Cortex of kidney (tissue), 1 donor: ENCODE measurements around the gene FARS2.
"Not testable (repeated sequence)": the region's sequence is repeated elsewhere in the genome, so short reads cannot be mapped to it uniquely, and the experiment has no call there.

Experiments
- DNase-seq: peaks from one replicate; lab custom pipeline; 2025; lab: John Stamatoyannopoulos, UW

FARS2 gene

DNA sequence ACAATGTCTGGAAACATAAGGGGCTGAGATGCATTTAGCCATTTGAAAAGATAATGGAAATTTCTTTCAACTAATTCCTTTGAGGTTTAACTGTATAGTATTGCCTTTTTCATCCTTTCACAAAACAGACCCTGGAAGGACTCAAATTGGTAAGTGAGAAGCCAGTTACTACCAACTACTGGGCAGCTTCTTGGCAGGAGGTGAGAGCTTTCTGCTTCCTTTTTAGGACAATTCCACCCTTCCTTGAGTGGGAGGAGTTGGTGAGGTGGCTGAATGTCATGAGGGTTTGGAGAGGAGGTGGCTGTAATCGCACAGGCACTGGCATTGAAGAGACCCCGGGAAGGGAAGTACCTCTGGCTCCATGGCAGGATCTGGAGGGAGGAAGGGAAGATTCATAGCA is 404.4 kb downstream of the FARS2 start:
- DNase-seq: no peak

DNA sequence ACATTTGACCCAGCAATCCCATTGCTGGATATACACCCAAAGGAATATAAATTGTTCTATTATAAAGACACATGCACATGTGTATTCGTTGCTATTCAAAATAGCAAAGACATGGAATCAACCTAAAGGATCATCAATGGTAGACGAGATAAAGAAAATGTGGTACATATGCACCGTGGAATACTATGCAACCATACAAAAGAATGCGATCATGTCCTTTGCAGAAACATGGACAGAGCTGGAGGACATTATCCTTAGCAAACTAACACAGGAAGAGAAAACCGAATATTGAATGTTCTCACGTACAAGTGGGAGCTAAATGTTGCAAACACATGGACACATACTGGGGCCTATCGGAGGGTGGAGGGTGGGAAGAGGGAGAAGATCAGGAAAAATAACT is 405.4 kb downstream of the FARS2 start:
- no peak for DNase-seq

DNA sequence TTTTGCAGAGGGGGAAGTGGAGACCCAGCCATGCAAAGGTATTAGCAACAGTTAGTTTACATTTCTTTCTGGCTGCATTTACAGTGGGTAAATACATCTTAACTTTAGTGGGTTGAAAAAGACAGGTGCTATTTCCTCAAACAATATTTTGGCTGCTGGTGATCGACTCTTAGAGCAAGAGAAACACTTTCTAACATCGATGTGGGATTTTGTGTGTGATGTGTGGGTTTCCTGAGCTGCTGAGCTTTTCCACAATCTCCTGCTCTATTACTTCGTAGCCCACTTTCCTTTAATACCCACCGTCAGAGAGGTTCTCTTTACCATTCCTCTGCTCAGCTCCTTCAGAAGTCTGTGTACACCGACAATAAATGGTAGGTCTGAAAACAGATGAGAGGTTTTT is 406.4 kb downstream of the FARS2 start:
- DNase-seq: no peak

DNA sequence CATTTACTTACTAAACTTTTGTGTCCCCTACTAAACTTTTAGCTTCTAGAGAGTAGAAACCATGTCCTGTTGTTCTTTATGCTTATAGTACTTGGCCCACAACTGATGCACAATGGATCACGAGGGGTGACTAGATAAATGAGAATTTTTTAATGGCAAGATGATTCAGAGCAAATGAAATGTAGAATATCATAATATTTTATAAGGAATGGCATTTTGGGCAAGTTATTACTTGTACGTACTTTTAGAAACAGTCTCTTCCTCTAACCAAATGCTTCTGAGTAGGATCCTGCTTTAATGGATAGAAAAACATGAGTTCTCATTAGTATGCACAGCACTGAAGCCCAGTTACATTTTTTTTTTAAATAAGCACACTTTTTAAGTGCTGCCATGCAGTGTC is 409.1 kb downstream of the FARS2 start:
- DNase-seq: no peak

DNA sequence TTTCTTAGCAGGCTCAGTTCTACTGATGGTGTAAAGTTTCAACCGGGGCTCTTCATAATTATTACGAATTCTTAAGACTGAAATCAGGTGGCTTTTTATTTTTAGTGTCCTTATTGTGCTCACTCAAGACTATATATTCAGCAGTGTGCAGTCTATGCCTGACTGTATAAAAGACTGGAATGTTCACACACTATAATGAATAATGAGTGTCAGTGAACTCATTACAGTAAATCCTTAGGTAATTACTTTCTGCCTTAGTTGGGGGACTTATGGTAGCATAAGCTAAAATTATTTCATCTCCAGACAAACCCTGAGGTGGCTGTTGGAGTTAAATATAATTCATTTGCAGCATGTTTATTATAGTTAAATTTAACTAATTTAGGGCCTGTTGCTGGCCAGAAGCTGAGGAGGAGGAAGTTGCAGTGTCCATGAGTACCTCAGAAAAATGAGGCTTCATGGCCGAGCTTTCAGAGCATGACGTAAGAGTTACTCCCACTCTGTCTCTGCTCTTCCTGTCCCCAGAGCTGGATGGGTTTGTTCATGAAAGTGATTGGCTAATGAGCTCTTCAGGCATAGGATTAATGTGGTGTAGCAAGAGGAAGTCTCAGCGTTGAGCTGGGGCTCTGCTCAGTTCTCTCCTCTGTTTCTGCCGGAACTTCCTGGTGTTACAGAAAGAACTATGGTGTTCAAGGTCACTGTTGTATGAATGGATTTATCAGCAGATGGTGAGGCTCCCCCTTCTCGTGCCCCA is 409.7 kb downstream of the FARS2 start:
- no peak for DNase-seq

DNA sequence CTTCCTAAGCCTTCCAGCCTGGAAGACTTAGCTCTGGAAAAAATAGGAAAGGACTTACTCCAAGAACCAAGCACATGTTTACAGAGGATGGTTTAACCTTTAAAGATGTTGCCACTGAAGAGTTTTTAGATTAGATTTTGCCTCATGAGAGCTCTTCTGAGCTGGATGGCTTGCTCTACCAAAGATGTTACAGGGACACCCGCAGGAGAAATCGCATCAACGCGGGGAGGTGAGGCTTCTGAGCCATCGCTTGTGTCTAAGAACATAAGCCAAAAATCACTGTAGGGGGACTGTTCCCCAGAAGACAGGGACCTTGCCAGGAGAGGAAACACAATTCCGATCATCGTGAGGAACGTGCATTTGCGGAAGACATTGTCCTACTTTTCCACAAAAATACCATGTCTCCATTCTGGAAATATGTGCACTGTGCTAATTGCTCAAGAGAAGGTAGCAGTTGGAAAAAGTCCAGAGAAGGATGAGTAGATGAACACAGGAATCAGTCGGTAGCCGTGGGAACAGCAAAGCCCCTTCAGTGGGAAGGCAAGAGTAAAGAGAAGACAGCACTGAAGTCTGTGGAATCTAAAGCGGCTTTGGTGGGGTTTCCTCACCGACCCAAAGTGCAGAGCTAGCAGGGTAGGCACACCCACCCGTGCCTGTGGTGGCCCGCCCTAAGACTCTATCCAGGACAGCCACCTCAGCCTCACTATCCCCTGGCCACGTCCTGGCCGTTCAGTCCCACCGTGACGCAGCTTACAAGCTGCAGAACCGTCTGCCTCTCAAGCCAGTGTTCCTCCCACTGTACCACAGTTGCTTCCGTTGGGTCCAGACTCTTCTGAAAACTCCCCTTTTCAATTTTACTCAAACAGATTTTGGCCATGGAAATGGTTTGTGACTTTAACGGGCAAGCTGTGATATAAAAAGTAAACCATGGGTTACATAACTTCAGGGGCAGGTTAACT is 410.6 kb downstream of the FARS2 start:
- no peak for DNase-seq

DNA sequence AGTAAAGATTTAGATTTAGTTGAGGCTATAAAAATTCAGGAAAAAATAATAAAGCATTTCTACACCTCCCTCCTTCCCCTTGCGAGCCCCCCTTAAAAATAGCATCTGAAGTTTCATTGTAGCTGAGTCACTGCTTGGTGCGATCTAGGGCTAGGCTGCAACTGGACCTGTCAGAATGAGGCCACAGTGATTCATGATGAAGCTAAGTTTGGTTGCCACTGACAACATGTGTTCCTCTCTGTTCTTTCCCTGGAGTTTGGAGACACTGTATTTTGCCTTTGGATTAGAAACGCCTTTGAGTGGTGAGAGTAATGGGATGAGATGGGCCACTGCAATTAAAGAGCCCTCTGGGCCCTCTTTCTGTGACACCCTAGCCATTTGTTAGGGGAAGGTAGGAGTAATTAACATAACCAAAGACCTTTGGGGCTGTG is 411.3 kb downstream of the FARS2 start:
- DNase-seq: no peak

DNA sequence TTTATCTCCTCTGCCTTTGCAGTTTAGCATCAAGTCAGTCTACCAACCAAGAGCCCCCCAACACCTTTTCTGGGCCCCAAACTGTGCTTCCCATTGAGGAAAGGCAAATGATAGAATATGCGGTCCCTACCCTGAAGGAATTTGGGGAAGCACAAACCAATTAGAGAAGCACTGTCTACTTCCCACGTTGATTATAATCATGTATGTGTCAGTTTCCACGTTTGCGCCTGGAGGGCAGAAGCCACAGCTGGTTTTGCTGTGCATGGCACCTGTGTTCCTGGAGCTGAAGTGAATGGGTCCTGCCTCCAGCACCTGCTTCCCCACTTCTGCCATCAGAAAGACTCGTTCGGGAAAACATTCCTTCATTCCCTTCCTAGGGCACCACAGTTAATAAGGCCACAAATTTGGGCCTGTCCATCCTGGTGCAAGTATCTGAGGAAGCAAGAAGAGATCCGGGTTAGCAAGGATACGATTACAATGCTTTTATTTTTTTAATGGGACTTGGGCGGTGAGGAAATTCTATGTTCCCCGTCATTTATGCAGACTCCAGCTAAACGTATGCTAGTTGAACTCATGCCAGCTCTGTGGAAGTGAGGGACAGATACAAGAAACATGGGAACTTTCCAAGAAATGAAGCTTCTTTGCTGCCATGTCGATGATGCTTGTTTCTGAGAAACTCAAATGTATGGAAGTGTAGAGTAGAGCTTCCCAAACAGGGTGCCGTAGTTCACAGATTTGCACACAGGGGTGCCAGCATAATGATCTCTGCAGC is 411.9 kb downstream of the FARS2 start:
- no peak for DNase-seq

DNA sequence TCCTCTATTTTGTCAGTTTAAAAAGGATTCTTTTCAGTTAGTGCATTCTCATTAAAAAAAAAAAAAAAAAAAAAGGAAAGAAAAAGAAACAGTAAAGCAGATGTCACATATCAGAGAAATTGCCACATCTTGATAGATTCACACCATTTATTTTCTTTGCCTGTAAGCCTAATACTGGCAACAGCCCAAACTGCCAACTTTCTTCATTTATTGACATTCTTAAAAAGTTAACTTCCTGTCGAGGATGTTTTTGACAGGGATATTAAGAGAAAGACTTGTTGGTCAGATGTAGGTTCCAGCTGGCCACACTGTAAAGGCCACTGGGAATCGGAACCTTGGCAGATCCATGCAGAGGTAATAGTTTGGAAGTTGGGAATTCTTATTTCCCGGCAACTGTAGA is 412.8 kb downstream of the FARS2 start:
- DNase-seq: no peak

DNA sequence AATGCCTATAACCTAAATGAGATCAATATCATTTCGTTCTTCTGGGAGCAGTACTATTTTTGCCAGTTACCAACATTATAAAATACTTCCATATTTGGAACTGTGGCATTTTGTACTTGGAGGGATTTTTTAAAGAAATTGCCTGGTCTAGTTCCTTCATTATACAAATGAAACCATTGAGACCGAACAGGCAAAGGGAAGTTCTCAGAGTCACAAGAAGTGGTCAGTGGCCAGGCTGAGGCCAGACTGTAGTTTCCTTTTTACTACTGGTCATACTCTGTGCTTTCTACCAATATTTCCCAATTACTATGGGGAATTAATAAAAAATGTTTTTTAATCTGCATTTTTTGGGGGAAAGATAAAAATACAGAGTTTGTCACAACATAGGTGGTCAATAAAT is 413.4 kb downstream of the FARS2 start:
- DNase-seq: no peak

DNA sequence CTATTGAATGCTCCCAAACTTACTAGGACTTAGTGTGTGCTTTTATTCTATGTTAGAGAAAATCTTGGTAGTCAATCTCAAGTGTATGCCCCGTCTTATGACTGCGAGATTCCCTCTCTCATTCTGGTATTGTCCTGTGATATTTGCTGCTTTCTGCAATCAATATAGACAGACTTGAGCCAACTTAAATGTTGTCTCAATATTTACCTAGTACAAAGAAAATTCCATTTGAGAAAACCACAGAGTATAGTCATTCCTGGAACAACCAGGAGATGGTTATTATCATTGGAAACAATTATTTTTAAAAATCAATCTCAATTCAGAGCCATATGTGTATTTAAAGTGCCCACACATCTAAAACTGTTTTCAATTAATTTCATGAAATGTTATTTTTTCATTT is 415.4 kb downstream of the FARS2 start:
- no peak for DNase-seq

DNA sequence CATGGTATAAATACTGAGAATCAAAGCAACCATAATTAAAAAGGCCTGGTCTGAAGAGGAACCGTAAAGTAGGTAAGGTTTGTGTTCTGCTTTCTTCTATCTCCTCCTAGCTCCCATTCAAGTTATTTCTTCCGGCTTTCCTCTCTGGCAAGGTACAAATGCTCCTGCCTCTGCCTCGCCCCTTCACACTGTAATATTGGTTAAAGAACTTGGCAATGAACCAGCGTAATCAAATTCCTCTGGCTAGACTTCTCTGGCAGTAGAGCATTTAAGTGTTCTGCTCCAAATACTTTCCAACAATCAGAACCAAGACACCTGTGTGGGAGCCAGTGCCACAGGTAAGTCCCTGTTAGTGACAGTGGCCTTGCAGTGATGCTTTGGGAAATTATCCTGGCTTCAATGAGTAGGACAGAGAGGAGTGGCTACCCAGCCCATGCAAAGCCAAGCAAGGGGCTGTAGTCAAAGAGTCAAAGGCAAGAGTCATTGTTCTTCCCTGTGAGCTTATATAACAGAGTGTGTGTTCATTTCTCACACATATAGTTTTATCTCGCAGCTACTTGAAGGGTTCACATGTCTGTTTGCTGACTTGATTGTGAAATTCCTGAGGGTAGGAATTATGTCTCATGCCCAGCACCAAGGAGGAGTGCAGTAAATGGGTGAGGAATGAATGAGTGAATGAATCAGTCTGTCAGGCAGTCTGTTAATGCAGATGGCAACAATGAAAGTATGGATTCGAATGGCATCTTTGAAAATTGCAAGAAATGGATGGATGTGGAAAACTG is 416.1 kb downstream of the FARS2 start:
- no peak for DNase-seq

DNA sequence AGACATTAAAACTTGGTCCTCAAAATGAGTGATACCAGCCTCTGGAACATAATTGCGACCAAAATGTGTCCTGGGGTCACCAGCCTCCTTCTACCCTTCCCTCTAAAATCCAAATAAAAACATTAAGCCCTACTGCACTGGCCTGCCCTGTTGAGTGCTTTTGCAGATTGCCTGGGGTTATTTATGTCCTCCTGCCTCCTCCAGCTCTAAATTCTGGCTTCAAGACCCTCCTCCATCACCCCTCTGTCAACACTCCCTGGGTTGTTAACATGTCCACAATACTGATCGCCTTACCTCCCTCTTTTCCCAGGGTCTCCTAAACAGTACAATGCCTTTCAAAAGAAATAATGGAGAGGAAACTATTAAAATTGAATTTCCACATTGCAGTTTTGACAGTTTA is 418.0 kb downstream of the FARS2 start:
- DNase-seq: no peak

DNA sequence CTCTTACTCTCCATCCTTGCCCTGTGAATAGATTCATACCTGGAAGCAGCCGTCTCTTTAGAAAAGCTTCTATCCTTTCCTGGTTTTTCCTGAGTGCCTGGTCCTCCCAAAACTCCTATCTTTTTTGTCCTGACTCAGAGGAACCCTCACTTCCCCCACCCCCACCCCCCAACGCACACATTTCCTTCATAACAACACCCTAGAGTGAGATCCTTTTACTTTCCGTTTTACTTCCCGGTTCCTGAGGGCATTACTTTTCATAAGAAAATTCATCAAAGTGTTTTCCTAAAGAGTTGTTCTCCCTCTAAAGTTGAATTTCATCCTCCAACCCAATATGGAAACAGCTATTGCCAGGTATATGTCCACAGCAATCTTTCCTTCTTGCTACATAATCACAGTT is 418.4 kb downstream of the FARS2 start:
- no peak for DNase-seq

DNA sequence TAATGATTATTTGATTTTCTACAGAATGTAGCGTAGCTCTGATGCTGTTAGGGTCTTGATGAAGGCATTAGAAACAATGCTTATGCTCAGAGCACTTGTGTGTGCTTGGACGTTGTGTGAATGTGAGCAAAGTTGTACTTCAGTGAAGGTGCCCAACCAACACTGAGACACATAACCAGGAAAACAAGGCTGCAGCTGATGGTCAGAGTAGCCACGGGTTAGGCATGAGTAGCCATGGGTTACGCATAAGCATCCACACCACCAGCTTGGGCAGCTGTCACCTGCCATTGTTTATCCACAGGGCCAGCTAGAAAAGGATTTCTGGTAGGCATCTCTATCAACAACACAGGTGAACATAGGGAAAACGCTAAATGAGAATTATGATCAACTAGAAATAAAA is 418.8 kb downstream of the FARS2 start:
- no peak for DNase-seq

DNA sequence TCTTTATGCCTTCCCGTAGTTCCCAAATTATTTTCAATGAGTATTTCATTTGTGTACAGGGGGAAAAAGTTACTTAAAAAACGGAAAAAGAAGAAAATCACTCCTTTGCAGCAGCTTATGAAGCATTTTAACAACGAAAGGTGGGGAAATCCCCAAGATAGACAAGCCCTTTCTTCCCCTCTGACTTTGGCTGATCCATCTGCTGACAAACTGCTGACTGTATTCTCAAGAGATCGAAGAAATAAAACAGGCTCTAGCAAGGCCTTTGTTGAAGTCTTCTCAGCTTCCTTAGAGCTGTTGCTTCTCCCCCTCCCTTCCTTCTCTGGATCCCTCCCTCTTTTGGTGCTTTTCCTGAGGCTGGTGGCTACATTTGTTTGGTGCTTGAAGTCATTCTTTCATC is 420.2 kb downstream of the FARS2 start:
- no peak for DNase-seq

DNA sequence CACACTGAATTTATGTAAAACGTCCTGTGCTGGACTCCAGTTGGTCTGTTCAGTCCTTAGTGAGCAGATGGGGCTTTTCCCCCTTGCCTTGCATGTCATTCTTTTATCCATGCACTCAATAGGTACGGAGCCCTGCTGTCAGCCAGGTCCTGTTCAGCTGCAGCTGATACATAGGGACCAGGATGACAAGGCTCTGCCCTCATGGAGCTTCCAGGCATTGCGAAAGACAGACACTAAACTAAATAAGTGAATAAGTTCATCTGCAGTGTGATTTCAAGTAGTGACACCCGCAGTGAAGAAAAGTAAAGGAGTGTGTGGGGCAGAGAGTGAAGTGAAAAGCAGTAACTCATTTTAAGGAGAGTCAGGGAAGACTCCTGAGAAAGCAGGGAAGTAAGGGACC is 421.2 kb downstream of the FARS2 start:
- no peak for DNase-seq

DNA sequence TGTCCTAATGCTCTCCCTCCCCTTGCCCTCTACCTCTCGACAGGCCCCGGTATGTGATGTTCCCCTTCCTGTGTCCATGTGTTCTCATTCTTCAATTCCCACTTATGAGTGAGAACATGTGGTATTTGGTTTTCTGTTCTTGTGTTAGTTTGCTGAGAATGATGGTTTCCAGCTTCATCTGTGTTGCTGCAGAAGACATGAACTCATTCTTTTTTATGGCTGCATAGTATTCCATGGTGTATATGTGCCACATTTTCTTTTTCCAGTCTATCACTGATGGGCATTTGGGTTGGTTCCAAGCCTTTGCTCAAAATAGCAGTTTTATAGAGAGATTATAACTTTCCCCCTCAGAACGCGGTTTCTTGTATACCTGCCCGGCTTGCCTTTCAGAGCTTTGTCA is 422.4 kb downstream of the FARS2 start:
- DNase-seq: not testable (repeated sequence)

DNA sequence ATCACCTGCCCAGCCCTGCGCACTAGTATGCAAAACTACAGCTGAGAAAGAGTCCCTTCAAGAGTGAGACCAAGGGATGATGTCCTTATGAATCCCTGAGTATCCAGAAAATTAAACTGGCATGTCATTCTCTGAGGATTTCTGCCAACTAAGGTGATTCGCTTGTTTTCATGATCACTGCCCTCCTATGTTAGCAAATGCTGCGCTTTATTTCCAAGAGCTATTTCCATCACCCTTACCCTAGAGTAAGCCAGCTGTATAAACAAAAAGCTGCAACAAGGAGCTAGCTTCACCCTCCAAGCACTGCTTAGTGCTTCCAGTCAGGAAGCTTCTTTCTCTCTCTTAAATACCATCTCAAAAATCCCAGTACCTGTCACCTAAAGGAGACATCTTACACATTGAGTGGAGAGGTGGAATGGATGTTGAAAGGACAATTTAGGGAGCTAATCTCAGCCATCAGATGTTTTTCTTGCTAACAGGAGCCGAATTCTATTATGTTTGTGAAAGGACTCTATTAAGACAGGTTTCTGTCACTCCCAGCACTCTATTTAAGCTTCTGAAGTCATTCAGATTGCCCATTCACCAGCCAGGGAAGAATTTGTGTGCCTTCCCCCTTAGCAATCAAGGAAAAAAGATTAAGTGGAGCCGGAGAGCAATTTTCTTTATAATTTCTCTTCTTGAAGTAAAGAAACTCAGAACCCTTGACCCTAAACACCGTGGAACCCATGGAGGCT is 423.2 kb downstream of the FARS2 start:
- DNase-seq: no peak

DNA sequence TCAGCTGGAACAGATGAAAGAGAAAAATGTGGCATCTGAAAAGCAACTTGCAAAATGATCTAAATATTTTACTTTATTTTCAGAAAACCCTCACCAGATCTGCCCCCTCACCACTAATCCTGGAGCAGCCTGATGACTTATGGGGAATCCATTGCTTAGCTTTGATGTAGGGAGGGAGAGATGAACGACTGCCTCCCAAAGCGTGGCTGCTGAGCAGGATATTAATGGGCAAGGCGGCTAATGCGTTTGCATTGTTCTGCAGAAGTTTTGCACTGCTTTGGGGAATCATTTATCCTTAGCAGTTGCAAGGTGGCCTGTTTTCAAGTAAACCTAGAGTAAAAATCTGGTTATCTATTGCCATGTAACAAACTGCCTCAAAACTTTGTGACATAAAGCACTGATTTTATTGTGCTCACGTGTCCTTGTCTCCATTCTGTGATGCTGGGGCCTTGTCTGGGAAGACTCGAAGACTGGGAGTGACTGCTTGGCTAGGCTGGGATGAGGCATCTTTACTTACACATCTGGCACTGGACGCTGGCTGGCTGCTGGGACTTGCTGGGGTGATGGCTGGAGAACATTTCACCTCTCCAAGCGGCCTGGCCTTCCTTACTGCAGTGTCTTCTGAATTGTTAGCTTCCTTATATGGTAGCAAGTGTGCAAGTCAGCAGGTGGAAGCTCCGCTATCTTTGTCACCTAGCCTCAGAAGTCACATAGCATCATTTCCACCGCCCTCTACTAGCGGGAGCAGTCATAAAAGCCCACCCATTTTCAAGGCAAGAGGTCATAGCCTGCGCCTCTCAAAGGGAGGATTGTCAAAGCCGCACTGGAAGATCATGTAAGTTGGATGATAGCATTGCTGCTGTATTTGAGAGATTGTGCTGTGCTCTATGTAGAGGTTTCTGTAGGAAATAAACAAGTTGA is 432.2 kb downstream of the FARS2 start:
- DNase-seq: no peak
